HK-2 (cell line): ENCODE results near the gene SPPL2C.

Experiments
- DNase-seq: peaks from one replicate; pipeline ENCODE4 v3.0.0-alpha.2; 2018; ENCODE audit not compliant: unreplicated experiment

The SPPL2C gene

GRCh38 chr17:45844695-45845375 lies at the start of gene SPPL2C:
Gene SPPL2C, plus strand, starts transcription at chr17:45844881. Its CDS starts 26 bp downstream, at chr17:45844907.
- DNase-seq = no peak

- no peak for DNase-seq
Observed at GRCh38 chr17:45800816-45801215, 43.9 kb upstream of the SPPL2C start.

GRCh38 chr17:45801421-45801820 lies 43.3 kb upstream of the SPPL2C start:
- DNase-seq = no peak

- no peak for DNase-seq
Observed at GRCh38 chr17:45808845-45809244, 35.8 kb upstream of the SPPL2C start.

- peak; percentile 27 for DNase-seq
Observed at GRCh38 chr17:45809499-45809898, 35.2 kb upstream of the SPPL2C start.

GRCh38 chr17:45812102-45812501 lies 32.6 kb upstream of the SPPL2C start:
- no peak for DNase-seq

- DNase-seq = no peak
Observed at GRCh38 chr17:45813048-45813725, 31.5 kb upstream of the SPPL2C start.

- DNase-seq = no peak
Observed at GRCh38 chr17:45814622-45815606, 29.8 kb upstream of the SPPL2C start.

- DNase-seq = no peak
Observed at GRCh38 chr17:45815752-45816151, 28.9 kb upstream of the SPPL2C start.

- DNase-seq = no peak
Observed at GRCh38 chr17:45818041-45818440, 26.6 kb upstream of the SPPL2C start.

- no peak for DNase-seq
Observed at GRCh38 chr17:45818699-45819098, 26.0 kb upstream of the SPPL2C start.

- no peak for DNase-seq
Observed at GRCh38 chr17:45819632-45820031, 25.0 kb upstream of the SPPL2C start.

- DNase-seq = no peak
Observed at GRCh38 chr17:45820052-45820780, 24.5 kb upstream of the SPPL2C start.

GRCh38 chr17:45821147-45821546 lies 23.5 kb upstream of the SPPL2C start:
- DNase-seq = no peak

GRCh38 chr17:45823598-45823997 lies 21.1 kb upstream of the SPPL2C start:
- no peak for DNase-seq

GRCh38 chr17:45824475-45824874 lies 20.2 kb upstream of the SPPL2C start:
- DNase-seq = no peak

GRCh38 chr17:45824901-45825492 lies 19.7 kb upstream of the SPPL2C start:
- no peak for DNase-seq

- DNase-seq = no peak
Observed at GRCh38 chr17:45825792-45826191, 18.9 kb upstream of the SPPL2C start.

- DNase-seq = no peak
Observed at GRCh38 chr17:45826919-45827588, 17.6 kb upstream of the SPPL2C start.

GRCh38 chr17:45828171-45828570 lies 16.5 kb upstream of the SPPL2C start:
- DNase-seq = no peak
